ENCODE measurements around the gene C2orf72. TPM values are rescaled to one million over a fixed set of nuclear protein-coding genes. Genes with fewer than 3 reads are reported as not detected.

C2orf72 gene
- total and polyA plus RNA-seq, 2 of the 13 experiments (the other 11 are each of a cell fraction or from before 2014, with no cell fraction given): 147 to 203 TPM

GRCh38 chr2:231007286-231008098 is 29.8 kb upstream of the C2orf72 start (continued):
- TF ChIP-seq TFDP2 (CRISPR knock-in tag; IDR thresholded peaks at IDR 0.05) (no peak), FOXA3 (CRISPR knock-in tag; IDR thresholded peaks at IDR 0.05) (peak; percentile 55), KLF15 (CRISPR knock-in tag; IDR thresholded peaks at IDR 0.05; ENCODE audit: borderline replicate concordance) (no peak), ZNF44 (CRISPR knock-in tag; IDR thresholded peaks at IDR 0.05) (no peak), ZFP36L1 (CRISPR knock-in tag; IDR thresholded peaks at IDR 0.05) (no peak), MATR3 (CRISPR knock-in tag; IDR thresholded peaks at IDR 0.05) (no peak), TP53 (CRISPR knock-in tag; conservative IDR thresholded peaks at IDR 0.05) (no peak), ZNF512B (CRISPR knock-in tag; IDR thresholded peaks at IDR 0.05; ENCODE audit: borderline replicate concordance) (peak; percentile 52; the same call in 1 of the 2 replicates), MED1 (CRISPR knock-in tag; IDR thresholded peaks at IDR 0.05) (peak; percentile 63), ZNF790 (CRISPR knock-in tag; IDR thresholded peaks at IDR 0.05; ENCODE audit: borderline replicate concordance) (no peak), CC2D1A (CRISPR knock-in tag; IDR thresholded peaks at IDR 0.05) (no peak), TEF (CRISPR knock-in tag; IDR thresholded peaks at IDR 0.05) (no peak), E2F5 (CRISPR knock-in tag; conservative IDR thresholded peaks at IDR 0.05) (no peak), ZNF10 (CRISPR knock-in tag; IDR thresholded peaks at IDR 0.05; ENCODE audit: borderline replicate concordance, low read depth) (no peak), RFX5 (IDR thresholded peaks at IDR 0.05; ENCODE audit: low read depth, low read length) (no peak), ZNF577 (CRISPR knock-in tag; IDR thresholded peaks at IDR 0.05; ENCODE audit: borderline replicate concordance, low read depth) (no peak), LCORL (IDR thresholded peaks at IDR 0.05) (no peak), LCORL (CRISPR knock-in tag; IDR thresholded peaks at IDR 0.05) (peak; percentile 77; the same call in 1 of the 2 replicates), CREBL2 (CRISPR knock-in tag; IDR thresholded peaks at IDR 0.05; ENCODE audit: borderline replicate concordance) (no peak), SALL2 (CRISPR knock-in tag; IDR thresholded peaks at IDR 0.05) (no peak), CREM (IDR thresholded peaks at IDR 0.05) (no peak; the same call in 1 of the 2 replicates), CREM (CRISPR knock-in tag; IDR thresholded peaks at IDR 0.05) (no peak), ZNF709 (CRISPR knock-in tag; IDR thresholded peaks at IDR 0.05) (no peak), SNAPC2 (CRISPR knock-in tag; IDR thresholded peaks at IDR 0.05) (no peak), AGO1 (IDR thresholded peaks at IDR 0.05; ENCODE audit: low read depth, low read length, poor library complexity, severe bottlenecking) (no peak), MAF1 (CRISPR knock-in tag; IDR thresholded peaks at IDR 0.05; ENCODE audit: borderline replicate concordance) (no peak)

Measured in HepG2 (cell line).